GM20431 (cell line): ENCODE data around the gene PFAS.
"Not testable (repeated sequence)": the region's sequence is repeated elsewhere in the genome, so short reads cannot be mapped to it uniquely, and the experiment has no call there.

Experiments
- in situ Hi-C: fragments of 300-500 bp; cut with MseI, MboI; formaldehyde crosslinking; loops from one replicate; pipeline ENCODE4 v1.15.0; 2020; ENCODE audit warnings: low sequenced_read_pairs; ENCODE audit not compliant: unreplicated experiment

Gene PFAS, protein sequence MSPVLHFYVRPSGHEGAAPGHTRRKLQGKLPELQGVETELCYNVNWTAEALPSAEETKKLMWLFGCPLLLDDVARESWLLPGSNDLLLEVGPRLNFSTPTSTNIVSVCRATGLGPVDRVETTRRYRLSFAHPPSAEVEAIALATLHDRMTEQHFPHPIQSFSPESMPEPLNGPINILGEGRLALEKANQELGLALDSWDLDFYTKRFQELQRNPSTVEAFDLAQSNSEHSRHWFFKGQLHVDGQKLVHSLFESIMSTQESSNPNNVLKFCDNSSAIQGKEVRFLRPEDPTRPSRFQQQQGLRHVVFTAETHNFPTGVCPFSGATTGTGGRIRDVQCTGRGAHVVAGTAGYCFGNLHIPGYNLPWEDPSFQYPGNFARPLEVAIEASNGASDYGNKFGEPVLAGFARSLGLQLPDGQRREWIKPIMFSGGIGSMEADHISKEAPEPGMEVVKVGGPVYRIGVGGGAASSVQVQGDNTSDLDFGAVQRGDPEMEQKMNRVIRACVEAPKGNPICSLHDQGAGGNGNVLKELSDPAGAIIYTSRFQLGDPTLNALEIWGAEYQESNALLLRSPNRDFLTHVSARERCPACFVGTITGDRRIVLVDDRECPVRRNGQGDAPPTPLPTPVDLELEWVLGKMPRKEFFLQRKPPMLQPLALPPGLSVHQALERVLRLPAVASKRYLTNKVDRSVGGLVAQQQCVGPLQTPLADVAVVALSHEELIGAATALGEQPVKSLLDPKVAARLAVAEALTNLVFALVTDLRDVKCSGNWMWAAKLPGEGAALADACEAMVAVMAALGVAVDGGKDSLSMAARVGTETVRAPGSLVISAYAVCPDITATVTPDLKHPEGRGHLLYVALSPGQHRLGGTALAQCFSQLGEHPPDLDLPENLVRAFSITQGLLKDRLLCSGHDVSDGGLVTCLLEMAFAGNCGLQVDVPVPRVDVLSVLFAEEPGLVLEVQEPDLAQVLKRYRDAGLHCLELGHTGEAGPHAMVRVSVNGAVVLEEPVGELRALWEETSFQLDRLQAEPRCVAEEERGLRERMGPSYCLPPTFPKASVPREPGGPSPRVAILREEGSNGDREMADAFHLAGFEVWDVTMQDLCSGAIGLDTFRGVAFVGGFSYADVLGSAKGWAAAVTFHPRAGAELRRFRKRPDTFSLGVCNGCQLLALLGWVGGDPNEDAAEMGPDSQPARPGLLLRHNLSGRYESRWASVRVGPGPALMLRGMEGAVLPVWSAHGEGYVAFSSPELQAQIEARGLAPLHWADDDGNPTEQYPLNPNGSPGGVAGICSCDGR (N-terminal part only)

DNA sequence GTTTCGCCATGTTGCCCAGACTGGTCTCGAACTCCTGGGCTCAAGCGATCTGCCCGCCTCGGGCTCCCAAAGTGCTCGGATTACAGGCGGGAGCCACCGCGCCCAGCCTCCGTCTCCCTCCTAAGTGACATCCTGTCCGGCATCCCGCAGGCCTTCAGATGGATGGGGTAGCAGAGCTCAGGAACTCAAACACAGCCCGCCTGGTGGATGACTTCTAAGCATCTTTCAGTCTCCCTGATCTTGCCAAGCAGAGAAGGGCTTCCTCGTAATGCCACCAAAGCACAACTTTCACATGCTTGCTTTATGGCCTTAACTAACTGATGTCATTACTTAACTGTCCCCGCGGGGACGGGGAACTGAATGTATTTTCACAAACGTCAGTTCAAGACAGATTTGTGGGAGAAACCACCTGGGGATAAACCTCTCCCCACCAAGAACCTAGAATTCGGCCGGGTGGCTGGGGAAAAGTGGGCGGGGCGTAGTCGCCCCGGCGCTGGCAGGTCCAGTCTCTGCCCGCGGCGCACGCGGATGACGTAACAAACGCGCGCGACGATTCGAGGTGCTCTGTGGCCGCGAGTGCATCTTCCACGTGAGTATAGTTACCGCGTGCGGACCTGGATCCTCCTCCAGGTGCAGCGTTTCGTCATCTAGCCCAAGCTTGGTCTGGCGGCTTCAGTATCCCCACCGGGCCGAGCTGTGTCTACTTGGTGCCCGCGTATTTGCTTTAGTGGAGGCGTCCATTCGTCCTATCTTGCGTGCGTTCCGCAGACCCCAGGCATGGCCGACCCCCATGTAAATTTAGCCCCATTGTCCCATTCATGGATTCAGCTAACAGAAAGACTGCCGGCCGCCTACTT is at the start of gene PFAS:
Gene PFAS (plus strand): TSS at position 539 of the 857 bp plus-strand sequence. CDS start 4,649 bp downstream, outside the sequence.
- in situ Hi-C loops: no loop called here

GRCh38 chr17:8204761-8205555 is 44.1 kb upstream of the PFAS start:
- in situ Hi-C loops: no loop called here

- in situ Hi-C loops: no loop called here
These were observed 42.6 kb upstream of the PFAS start for GRCh38 chr17:8206536-8206935.

DNA sequence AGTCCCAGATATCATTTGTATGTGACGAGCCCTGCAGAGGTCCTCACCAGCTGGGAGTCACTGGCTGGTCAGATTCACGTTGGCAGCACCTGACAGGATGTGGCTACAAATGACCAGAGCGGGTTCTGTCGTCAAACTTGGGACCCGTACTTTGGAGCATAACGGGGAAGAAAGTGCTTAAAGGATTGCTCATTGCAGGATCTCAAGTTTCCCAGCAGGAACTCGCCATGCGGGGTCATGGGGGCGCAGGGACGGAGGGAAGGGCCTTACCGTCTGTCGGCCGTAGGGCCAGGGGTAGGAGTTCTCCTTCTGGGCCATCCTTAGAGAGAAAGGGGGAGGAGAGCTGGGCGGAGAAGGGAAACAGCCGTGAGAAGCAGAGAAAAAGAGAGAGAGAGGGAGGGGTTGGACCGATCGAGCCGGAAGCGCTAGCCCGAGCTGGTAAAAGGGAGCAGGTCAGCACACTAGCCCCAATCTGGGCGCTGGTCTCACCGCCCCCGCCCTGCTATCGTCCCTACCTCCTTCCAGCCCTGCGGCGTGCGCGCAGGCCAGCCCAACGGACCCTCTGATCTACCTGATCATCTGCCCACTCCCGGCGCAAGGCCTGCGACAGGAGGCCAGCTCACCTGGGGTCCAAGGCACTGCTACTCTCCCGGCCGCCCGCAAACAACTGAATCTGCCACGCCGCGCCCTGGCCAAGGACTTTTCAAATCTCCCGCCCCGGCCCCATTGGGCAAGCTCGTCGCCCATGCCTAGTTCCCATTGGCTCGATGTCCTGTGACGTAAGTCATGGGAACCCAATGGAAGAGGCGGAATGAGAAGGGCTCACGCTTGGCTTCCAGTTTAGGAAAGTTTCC is 39.0 kb upstream of the PFAS start, which contains the start of gene AURKB:
Gene AURKB (minus strand): TSS at position 669 of the 854 bp plus-strand sequence. CDS start 351 bp downstream, at position 318.
- in situ Hi-C loops: no loop called here

- in situ Hi-C loops: no loop called here
These were observed 38.2 kb upstream of the PFAS start for GRCh38 chr17:8210761-8211458.

GRCh38 chr17:8212312-8213180 is 36.5 kb upstream of the PFAS start:
- in situ Hi-C loops: no loop called here

- in situ Hi-C loops: not testable (repeated sequence)
These were observed 35.1 kb upstream of the PFAS start for GRCh38 chr17:8214000-8214399.

GRCh38 chr17:8220783-8221662 is 28.1 kb upstream of the PFAS start:
- in situ Hi-C loops: no loop called here

DNA sequence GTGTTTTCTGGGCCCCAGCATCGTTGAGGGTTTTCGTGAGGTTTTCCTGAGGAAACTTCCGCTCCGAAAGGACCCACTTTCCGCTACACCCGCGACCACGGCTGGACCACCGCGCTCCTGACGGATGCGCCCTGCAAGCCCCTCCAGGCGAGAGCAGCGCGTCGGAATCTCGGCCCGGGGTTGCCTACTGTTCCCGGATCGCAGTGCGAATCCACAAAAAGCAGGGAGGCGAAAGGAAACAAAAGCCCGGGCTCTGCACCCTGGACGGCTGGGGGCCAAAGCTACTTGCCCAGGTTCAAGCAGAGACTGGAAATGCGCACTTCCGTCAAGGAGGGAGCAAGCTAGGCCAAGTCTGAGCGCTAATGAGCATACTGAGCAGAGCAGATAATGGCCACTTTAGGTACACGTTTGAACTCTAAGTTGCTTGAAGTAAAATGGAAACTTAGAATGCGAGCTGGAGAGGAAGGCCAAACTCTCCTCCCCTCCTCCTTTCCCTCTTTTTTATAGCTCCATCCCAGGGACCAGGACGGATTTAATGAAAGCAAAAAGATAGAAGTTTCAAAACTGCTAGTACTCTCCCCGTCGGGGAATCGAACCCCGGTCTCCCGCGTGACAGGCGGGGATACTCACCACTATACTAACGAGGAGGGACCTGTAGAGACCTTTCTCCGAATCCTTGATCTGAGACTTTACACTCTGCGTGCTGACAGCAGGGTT is 27.3 kb upstream of the PFAS start:
- in situ Hi-C loops: no loop called here

DNA sequence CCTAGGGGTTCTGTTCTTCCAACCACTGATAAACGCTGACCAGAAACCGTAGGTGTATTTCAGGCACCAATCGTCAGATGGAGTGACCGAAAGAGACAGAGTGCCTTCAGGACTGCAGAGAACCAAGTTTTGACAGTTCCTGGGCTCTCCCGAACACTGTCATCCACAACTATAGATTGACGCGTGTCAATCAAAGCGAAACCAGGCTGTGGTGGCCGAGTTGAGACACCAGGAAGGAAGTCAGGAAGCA is 26.8 kb upstream of the PFAS start:
- in situ Hi-C loops: no loop called here

GRCh38 chr17:8222630-8223355 is 26.3 kb upstream of the PFAS start:
- in situ Hi-C loops: no loop called here

DNA sequence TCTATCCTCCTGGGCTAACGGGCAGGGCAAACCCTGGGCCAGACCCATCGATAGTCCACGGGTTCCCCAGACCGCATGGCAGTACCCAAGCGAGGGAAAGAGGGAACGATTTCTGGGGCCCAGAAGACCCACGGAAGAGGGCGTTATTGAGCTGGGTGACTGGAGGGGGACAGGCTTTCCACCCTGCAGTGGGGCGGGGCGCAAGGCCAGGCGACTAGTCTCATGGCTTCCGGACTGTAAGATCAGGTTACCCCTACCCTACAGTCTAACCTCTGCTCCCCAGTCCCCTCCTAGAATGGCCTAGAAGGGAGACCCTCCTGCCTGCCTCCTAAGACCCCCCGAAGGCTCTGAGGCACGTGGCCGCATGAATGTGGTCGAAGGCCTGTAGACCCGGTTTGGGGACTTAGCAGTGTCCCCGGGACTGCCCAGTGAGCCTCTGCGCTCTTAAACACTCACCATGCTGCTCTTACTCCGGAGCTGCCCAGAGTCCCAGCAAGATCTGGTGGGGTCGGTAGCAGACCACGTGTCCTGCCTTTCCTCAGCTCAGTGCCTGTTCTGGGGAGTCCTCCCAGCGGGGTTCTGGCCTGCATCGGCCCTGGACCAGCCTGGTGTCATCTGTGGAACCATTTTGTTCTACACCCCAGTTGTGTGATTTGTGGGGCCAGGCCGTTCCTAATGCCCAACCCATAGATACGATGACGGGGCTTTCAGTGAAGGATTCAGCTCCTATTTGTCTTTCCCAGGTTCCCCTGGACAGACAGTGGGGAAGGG is 25.5 kb upstream of the PFAS start:
- in situ Hi-C loops: no loop called here
